ENCODE measurements around the gene ANKRD30B.
A peak's percentile ranks its signal among the peaks of the same experiment; 100 is the strongest.
"Not testable (repeated sequence)": the region's sequence is repeated elsewhere in the genome, so short reads cannot be mapped to it uniquely, and the experiment has no call there.

ANKRD30B gene

DNA sequence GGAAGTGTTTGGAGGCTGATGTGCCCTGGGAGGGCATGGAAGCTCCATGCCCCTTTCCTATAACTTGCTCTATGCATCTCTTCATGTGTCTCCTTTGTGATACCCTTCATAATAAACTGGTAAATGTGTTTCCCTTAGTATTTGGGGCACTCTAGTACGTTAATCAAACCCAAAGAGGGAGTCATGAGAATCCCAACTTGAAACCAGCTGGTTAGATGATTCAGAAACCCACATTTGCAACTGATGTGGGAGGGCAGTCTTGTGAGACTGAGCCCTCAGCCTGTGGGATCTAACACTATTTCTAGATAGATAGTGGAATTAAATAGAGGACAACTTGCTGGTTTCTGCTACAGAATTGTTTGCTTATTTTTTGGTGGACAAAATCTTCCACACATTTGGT, 20.3 kb downstream of the ANKRD30B start:
- H3K4me3 ChIP-seq (ENCODE audit: control insufficient read depth, low read depth, low read length), result no peak overlapping the region
- TF ChIP-seq, protein P1, sequence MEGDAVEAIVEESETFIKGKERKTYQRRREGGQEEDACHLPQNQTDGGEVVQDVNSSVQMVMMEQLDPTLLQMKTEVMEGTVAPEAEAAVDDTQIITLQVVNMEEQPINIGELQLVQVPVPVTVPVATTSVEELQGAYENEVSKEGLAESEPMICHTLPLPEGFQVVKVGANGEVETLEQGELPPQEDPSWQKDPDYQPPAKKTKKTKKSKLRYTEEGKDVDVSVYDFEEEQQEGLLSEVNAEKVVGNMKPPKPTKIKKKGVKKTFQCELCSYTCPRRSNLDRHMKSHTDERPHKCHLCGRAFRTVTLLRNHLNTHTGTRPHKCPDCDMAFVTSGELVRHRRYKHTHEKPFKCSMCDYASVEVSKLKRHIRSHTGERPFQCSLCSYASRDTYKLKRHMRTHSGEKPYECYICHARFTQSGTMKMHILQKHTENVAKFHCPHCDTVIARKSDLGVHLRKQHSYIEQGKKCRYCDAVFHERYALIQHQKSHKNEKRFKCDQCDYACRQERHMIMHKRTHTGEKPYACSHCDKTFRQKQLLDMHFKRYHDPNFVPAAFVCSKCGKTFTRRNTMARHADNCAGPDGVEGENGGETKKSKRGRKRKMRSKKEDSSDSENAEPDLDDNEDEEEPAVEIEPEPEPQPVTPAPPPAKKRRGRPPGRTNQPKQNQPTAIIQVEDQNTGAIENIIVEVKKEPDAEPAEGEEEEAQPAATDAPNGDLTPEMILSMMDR (conservative IDR thresholded peaks at IDR 0.05; ENCODE audit: control insufficient read depth, insufficient read depth, low read depth, low read length), result no peak
- DNase-seq (ENCODE audit: low read depth), result no peak

DNA sequence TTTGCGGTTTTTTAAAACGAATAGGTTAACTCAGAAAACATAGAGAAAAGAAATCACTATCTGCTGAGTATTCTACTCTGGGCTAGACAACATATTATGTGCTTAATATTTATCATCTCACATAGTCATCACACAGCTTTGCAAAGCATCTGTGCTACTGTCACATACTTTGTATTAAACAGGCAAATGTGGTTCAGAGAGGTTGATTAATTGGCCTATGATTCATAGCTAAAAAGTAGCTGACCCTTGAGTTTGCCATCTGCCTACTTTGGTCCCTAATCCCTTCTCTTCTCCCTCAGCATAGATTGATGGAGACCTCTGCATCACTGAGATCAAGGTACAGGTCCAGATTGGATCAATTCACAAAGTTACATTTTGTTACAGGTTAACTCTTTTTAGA, 21.4 kb downstream of the ANKRD30B start:
- DNase-seq (ENCODE audit: low read depth), result no peak
- TF ChIP-seq, protein P1 (conservative IDR thresholded peaks at IDR 0.05; ENCODE audit: control insufficient read depth, insufficient read depth, low read depth, low read length), result no peak
- H3K4me3 ChIP-seq (ENCODE audit: control insufficient read depth, low read depth, low read length), result no peak overlapping the region

DNA sequence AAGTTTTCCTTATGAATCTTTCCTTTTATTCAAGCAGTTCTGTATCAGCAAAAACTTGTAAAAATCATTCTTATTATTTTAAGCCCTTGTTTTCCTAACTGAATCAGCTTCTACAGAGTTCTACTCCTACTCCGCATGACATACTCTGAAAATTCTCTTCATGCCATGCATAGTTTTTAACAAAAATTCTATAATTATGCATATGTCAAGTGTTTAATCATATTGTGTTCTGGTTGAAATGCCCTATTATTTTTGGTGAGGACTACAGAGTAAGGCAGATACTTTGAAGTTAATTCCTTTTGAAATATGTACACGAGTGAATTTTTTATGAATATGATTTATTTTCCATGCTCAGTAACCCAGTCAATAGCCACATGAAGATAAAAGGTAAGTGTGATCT, 28.8 kb downstream of the ANKRD30B start:
- DNase-seq (ENCODE audit: low read depth), result no peak
- TF ChIP-seq, protein P1 (conservative IDR thresholded peaks at IDR 0.05; ENCODE audit: control insufficient read depth, insufficient read depth, low read depth, low read length), result no peak
- H3K4me3 ChIP-seq (ENCODE audit: control insufficient read depth, low read depth, low read length), result no peak overlapping the region

DNA sequence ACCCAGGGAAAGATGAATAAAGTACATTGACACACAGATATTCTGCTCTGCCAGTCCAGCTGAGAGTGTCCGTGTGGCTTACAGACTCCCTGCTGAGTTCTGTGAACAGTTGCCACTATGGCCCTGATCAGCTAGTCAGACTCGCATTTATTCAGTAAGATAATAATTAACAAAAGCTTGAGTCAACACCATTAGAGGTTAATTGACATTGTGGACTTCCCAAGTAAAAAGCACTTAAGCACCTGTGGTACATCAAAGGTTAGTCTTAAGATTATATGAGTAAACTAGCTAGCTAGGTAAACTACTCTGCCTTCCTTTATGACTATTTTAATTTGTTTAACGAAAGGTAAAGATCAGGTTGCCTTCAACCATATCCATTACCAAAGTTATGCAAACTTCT, 33.7 kb downstream of the ANKRD30B start:
- no peak overlapping the region for H3K4me3 ChIP-seq (ENCODE audit: control insufficient read depth, low read depth, low read length)
- no peak for DNase-seq (ENCODE audit: low read depth)
- TF ChIP-seq, protein P1 (conservative IDR thresholded peaks at IDR 0.05; ENCODE audit: control insufficient read depth, insufficient read depth, low read depth, low read length), result no peak

DNA sequence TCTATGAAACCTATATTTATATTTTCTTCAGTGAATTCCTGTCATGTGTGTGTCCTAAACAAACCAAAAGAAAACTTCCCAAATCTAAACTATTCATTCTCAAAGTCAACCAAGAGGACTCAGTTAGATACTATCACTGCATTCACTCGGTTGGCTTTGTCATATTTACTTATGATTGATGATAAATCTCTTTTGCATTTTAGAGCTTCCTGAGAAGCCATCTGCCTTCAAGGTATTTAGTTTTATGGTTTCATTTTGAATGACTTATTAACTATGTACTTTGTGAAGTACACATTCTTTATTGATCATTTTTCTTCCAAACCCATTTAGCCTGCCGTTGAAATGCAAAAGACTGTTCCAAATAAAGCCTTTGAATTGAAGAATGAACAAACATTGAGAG, 36.2 kb downstream of the ANKRD30B start:
- no peak for DNase-seq (ENCODE audit: low read depth)
- no peak overlapping the region for H3K4me3 ChIP-seq (ENCODE audit: control insufficient read depth, low read depth, low read length)
- TF ChIP-seq, protein P1 (conservative IDR thresholded peaks at IDR 0.05; ENCODE audit: control insufficient read depth, insufficient read depth, low read depth, low read length), result no peak

DNA sequence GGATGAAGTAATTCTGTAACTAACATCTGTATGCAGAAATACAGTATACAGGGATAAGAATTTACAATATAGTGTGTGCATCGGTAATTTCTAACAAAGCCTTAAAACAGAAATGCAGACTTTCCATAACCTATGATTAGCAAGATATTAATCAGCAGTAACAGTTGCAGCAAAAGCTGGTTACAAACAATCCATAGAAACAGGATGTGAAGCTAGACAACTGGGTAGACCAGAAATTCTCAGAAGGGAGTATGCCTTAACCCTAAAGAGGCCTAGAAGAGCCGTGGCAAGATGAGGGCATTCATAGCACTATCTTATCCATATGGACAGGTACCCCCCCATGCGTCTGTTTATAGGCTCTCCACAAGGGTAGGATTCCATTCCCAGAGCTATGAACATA, 48.9 kb downstream of the ANKRD30B start:
- DNase-seq (ENCODE audit: low read depth); H3K4me3 ChIP-seq (ENCODE audit: control insufficient read depth, low read depth, low read length): not testable (repeated sequence)

DNA sequence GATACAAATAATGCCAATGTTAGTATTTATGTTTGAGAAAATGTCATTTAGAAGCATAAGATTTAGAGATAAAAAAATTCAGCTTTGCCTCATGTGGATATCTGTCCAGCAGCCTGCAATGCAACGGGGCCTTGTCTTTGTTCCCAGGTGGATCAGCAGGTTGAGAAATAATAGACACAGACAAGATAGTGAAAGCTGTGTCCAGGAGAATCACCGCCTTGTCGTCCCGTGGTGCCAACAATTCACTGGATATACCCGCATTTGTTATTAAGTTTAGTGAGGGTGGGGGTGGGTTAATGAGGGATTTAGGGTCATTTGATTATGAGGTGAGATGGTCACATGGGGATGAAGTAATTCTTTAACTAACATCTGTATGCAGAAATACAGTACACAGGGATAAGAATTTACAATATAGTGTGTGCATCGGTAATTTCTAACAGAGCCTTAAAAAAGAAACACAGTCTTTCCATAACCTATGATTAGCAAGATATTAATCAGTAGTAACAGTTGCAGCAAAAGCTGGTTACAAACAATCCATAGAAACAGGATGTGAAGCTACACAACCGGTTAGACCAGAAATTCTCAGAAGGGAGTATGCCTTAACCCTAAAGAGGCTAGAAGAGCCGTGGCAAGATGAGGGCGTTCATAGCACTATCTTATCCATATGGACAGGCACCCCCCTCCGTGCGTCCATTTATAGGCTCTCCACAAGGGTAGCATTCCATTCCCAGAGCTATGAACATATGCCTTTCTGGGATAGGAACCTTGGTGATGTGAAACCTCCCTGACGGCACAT, 50.2 kb downstream of the ANKRD30B start:
- DNase-seq (ENCODE audit: low read depth), result not testable (repeated sequence)

DNA sequence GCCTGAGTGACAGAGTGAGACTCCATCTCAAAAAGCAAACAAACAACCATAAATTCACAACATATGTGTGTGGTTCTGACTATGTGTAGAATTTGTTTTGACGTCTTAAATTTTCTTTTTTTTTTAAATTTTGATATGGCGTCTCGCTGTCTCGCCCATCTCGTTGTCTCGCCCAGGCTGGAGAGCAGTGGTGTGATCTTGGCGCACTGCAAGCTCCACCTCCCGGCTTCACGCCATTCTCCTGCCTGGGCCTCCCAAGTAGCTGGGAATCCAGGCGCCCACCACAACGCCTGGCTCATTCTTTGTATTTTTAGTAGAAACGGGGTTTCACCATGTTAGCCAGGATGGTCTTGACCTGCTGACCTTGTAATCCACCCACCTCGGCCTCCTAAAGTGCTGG, 63.1 kb downstream of the ANKRD30B start:
- DNase-seq (ENCODE audit: low read depth); H3K4me3 ChIP-seq (ENCODE audit: control insufficient read depth, low read depth, low read length): not testable (repeated sequence)

More for the DNA sequence above, 50.2 kb downstream of the ANKRD30B start:
- H3K4me3 ChIP-seq (ENCODE audit: control insufficient read depth, low read depth, low read length), result not testable (repeated sequence)

DNA sequence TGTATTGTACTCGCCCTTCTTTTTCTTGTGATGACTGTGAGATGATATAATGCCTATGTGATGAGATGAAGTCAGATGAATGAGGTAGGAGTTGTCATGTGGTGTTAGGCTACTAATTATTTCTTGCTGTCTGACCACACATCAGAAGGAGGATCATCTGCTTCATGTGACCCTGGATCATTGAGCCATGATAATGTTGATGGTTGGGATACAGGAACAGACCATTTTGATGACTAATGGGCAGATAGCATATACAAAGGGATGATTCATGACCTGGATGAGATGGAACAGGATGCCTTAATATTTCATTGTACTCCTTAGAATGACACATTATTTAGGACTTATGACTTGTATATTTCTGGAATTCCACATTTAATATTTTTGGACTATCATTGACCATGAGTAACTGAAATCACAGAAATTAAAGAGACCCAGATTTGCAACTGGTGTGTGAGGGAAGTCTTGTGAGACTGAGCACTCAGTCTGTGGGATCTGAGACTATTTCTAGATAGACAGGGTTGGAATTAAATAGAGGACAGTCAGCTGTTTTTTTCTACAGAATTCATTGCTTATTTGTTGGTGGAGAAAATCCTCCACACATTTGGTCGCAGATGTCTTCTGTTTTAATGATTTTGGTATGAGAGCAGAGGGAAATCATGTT, 79.1 kb downstream of the ANKRD30B start:
- peak; percentile 5 for DNase-seq (ENCODE audit: low read depth)
- not testable (repeated sequence) for H3K4me3 ChIP-seq (ENCODE audit: control insufficient read depth, low read depth, low read length)

DNA sequence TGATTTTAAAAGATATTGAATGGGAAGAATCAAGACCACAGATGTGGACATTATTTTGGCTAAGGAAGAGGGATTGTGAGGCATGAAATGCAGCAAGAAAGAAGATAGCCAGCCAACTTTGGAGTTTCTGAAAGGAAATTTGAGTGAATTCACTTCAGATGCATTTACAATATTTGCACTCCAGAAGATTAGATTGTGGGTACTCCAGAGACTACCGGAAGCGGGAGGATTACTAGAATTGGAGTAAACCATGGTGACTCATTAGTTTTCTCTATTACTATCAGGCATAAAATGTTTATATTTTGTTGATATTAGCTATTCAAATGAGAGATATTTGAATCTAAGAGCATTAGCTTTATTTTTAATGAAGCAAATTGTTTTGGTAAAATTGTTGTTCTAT, 93.6 kb downstream of the ANKRD30B start:
- DNase-seq (ENCODE audit: low read depth), result not testable (repeated sequence)

DNA sequence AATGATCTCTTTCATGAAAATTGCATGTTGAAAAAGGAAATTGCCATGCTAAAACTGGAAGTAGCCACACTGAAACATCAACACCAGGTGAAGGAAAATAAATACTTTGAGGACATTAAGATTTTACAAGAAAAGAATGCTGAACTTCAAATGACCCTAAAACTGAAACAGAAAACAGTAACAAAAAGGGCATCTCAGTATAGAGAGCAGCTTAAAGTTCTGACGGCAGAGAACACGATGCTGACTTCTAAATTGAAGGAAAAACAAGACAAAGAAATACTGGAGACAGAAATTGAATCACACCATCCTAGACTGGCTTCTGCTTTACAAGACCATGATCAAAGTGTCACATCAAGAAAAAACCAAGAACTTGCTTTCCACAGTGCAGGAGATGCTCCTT, 103.6 kb downstream of the ANKRD30B start:
- not testable (repeated sequence) for H3K4me3 ChIP-seq (ENCODE audit: control insufficient read depth, low read depth, low read length)

More for the DNA sequence above, 93.6 kb downstream of the ANKRD30B start:
- H3K4me3 ChIP-seq (ENCODE audit: control insufficient read depth, low read depth, low read length), result not testable (repeated sequence)

DNA sequence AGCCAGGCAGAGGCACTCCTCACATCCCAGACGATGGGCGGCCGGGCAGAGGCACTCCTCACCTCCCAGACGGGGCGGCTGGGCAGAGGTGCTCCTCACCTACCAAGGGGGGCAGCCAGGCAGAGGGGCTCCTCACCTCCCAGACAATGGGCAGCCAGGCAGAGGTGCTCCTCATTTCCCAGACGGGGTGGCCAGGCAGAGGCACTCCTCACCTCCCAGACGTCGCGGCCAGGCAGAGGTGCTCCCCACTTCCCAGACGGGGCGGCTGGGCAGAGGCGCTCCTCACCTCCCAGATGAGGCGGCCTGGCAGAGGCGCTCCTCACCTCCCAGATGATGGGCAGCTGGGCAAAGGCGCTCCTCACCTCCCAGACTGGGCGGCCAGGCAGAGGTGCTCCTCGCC, 107.7 kb downstream of the ANKRD30B start:
- not testable (repeated sequence) for H3K4me3 ChIP-seq (ENCODE audit: control insufficient read depth, low read depth, low read length); DNase-seq (ENCODE audit: low read depth)

More for the DNA sequence above, 103.6 kb downstream of the ANKRD30B start:
- DNase-seq (ENCODE audit: low read depth), result not testable (repeated sequence)
